Skin epidermis (tissue), 12 donors: ENCODE results near the gene ERC2.

ENCODE experiments used
- H3K27ac ChIP-seq, 21 experiments: fragments of 200-600 bp; sonication (generic) in 11 of 21; one replicate each; pipeline ENCODE4 v1.5.0; 2020; ENCODE audit warnings: mild to moderate bottlenecking in 3 of 21, inconsistent platforms in 2 of 21, moderate library complexity in 2 of 21
- H3K4me3 ChIP-seq, 7 experiments: fragments of 200-600 bp; sonication (generic) in 2 of 7; one replicate each; pipeline ENCODE4 v1.5.0; 2020; ENCODE audit warnings: inconsistent platforms in 2 of 7, mild to moderate bottlenecking in 2 of 7, moderate library complexity in 1 of 7

Gene ERC2

GRCh38 chr3:55555873-55556618 lies 912.2 kb downstream of the ERC2 start:
- H3K4me3 ChIP-seq: no peak overlapping the region
- H3K27ac ChIP-seq: no peak overlapping the region

- Histone ChIP-seq H3K27ac (no peak overlapping the region), H3K4me3 (no peak overlapping the region)
Measured at GRCh38 chr3:55554634-55555425, 913.4 kb downstream of the ERC2 start.

GRCh38 chr3:55551644-55552043 lies 916.6 kb downstream of the ERC2 start:
- Histone ChIP-seq H3K27ac (no peak overlapping the region), H3K4me3 (no peak overlapping the region)

GRCh38 chr3:55549177-55549576 lies 919.1 kb downstream of the ERC2 start:
- Histone ChIP-seq H3K27ac (no peak overlapping the region), H3K4me3 (no peak overlapping the region)

GRCh38 chr3:55546866-55547669 lies 921.2 kb downstream of the ERC2 start:
- Histone ChIP-seq H3K27ac (no peak overlapping the region), H3K4me3 (no peak overlapping the region)

GRCh38 chr3:55545995-55546394 lies 922.3 kb downstream of the ERC2 start:
- no peak overlapping the region for H3K27ac ChIP-seq
- H3K4me3 ChIP-seq: no peak overlapping the region

GRCh38 chr3:55544219-55544618 lies 924.0 kb downstream of the ERC2 start:
- Histone ChIP-seq H3K27ac (no peak overlapping the region), H3K4me3 (no peak overlapping the region)

GRCh38 chr3:55543181-55543614 lies 925.1 kb downstream of the ERC2 start:
- H3K27ac ChIP-seq: no peak overlapping the region
- H3K4me3 ChIP-seq: no peak overlapping the region

- Histone ChIP-seq H3K4me3 (no peak overlapping the region), H3K27ac (no peak overlapping the region)
Measured at GRCh38 chr3:55541456-55541855, 926.8 kb downstream of the ERC2 start.

GRCh38 chr3:55541016-55541415 lies 927.3 kb downstream of the ERC2 start:
- Histone ChIP-seq H3K27ac (no peak overlapping the region), H3K4me3 (no peak overlapping the region)

GRCh38 chr3:55540579-55540978 lies 927.7 kb downstream of the ERC2 start:
- Histone ChIP-seq H3K27ac (no peak overlapping the region), H3K4me3 (no peak overlapping the region)

GRCh38 chr3:55538158-55538557 lies 930.1 kb downstream of the ERC2 start:
- H3K4me3 ChIP-seq: no peak overlapping the region
- H3K27ac ChIP-seq: no peak overlapping the region

GRCh38 chr3:55537563-55537962 lies 930.7 kb downstream of the ERC2 start:
- H3K27ac ChIP-seq: no peak overlapping the region
- no peak overlapping the region for H3K4me3 ChIP-seq

GRCh38 chr3:55537129-55537528 lies 931.1 kb downstream of the ERC2 start:
- H3K27ac ChIP-seq: no peak overlapping the region
- H3K4me3 ChIP-seq: no peak overlapping the region

GRCh38 chr3:55534876-55535275 lies 933.4 kb downstream of the ERC2 start:
- Histone ChIP-seq H3K27ac (no peak overlapping the region), H3K4me3 (no peak overlapping the region)

GRCh38 chr3:55532806-55533205 lies 935.5 kb downstream of the ERC2 start:
- Histone ChIP-seq H3K27ac (no peak overlapping the region), H3K4me3 (no peak overlapping the region)

GRCh38 chr3:55531321-55531720 lies 936.9 kb downstream of the ERC2 start:
- H3K27ac ChIP-seq: no peak overlapping the region

GRCh38 chr3:55527361-55527760 lies 940.9 kb downstream of the ERC2 start:
- Histone ChIP-seq H3K4me3 (no peak overlapping the region), H3K27ac (no peak overlapping the region)

More at GRCh38 chr3:55531321-55531720, 936.9 kb downstream of the ERC2 start:
- H3K4me3 ChIP-seq: no peak overlapping the region

GRCh38 chr3:55526332-55527030 lies 941.8 kb downstream of the ERC2 start:
- Histone ChIP-seq H3K27ac (no peak overlapping the region), H3K4me3 (no peak overlapping the region)

- no peak overlapping the region for H3K27ac ChIP-seq
- no peak overlapping the region for H3K4me3 ChIP-seq
Measured at GRCh38 chr3:55525436-55525835, 942.8 kb downstream of the ERC2 start.
